Left ventricle myocardium inferior (tissue), 1 donor: ENCODE results near the gene SLC35A5. TPM values are rescaled to one million over a fixed set of nuclear protein-coding genes. Genes with fewer than 3 reads are reported as not detected.
A peak's percentile ranks its signal among the peaks of the same experiment; 100 is the strongest.
"Not testable (repeated sequence)": the region's sequence is repeated elsewhere in the genome, so short reads cannot be mapped to it uniquely, and the experiment has no call there.

Source experiments
- DNase-seq: peaks from one replicate; pipeline ENCODE4 v3.0.0-alpha.2; 2020
- H3K27ac ChIP-seq: fragments of 200-600 bp; replicated peaks from 2 replicates; pipeline ENCODE4 v1.8.0; 2021
- H3K27me3 ChIP-seq: fragments of 200-600 bp; 2 replicates; pipeline ENCODE4 v1.8.0; 2021; ENCODE audit warnings: low read depth
- H3K36me3 ChIP-seq: fragments of 200-600 bp; 2 replicates; pipeline ENCODE4 v1.8.0; 2021
- H3K4me1 ChIP-seq: fragments of 200-600 bp; 2 replicates; pipeline ENCODE4 v1.8.0; 2021
- H3K4me3 ChIP-seq: fragments of 200-600 bp; 2 replicates; pipeline ENCODE4 v1.8.0; 2021; ENCODE audit warnings: mild to moderate bottlenecking, moderate library complexity
- H3K9me3 ChIP-seq: fragments of 200-600 bp; replicated peaks from 2 replicates; pipeline ENCODE4 v1.8.0; 2021
- intact Hi-C: fragments of 100-400 bp; cut with micrococcal nuclease; formaldehyde crosslinking; loops from one replicate; pipeline ENCODE4 v1.11.0; 2022
- total RNA-seq: library from RNA; stranded (reverse); fragmentation: NEBNext Ultra II Directional; extraction: Animal tissue kit (Norgen Biotek cat#: 25700); gene quantifications from one replicate; pipeline ENCODE4 v1.2.1, GENCODE V29; 2021
- TF ChIP-seq, protein P1 (sequence below): fragments of 200-600 bp; IDR thresholded peaks from 2 replicates; pipeline ENCODE4 v1.8.0; 2021; ENCODE audit warnings: antibody characterized with exemption, mild to moderate bottlenecking, borderline replicate concordance
- donor health status: DM: no; HTN: yes; CAD: no; lungs with severe emphysema.

The SLC35A5 gene
- total RNA-seq, 1 donor from 2014 or later = 16.5 TPM

DNA sequence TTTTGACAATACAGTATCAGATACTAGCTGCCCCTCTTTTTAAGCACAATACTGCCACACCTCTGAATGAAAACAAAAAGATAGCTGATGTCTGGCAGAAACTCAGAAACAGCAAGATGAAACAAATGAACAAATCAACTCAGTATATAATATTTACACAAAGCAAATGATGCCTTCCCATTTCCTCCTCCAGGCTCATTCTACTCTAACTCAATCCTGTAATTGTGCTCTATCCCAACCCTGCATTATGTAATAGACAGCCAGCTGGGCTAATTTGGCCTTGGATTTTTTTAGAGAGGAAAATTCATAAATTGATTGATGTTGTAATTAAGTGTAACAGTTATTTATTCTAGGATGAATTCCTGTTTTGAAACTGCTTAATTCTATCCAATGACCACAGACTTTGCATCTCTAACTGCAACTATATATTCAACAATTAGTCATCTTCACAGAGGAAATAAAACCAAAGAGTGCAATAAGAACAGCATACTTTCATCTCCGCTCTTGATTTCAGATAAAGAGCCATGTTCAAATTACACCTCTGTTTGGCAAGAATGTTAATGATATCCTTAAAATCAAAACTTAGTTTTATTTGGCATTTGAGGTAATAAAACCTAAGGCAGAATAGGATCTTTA, 6.2 kb upstream of the SLC35A5 start:
- H3K27me3 ChIP-seq = no peaks in the 10 kb centered on the region
- H3K4me3 ChIP-seq = no peak overlapping the region
- intact Hi-C loops = no loop called here
- H3K36me3 ChIP-seq = peaks cover 10% of the 10 kb centered on the region
- H3K9me3 ChIP-seq = no peaks in the 10 kb centered on the region
- no peak for DNase-seq
- no peak overlapping the region for H3K27ac ChIP-seq
- TF ChIP-seq, protein P1, sequence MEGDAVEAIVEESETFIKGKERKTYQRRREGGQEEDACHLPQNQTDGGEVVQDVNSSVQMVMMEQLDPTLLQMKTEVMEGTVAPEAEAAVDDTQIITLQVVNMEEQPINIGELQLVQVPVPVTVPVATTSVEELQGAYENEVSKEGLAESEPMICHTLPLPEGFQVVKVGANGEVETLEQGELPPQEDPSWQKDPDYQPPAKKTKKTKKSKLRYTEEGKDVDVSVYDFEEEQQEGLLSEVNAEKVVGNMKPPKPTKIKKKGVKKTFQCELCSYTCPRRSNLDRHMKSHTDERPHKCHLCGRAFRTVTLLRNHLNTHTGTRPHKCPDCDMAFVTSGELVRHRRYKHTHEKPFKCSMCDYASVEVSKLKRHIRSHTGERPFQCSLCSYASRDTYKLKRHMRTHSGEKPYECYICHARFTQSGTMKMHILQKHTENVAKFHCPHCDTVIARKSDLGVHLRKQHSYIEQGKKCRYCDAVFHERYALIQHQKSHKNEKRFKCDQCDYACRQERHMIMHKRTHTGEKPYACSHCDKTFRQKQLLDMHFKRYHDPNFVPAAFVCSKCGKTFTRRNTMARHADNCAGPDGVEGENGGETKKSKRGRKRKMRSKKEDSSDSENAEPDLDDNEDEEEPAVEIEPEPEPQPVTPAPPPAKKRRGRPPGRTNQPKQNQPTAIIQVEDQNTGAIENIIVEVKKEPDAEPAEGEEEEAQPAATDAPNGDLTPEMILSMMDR = no peak
- peaks cover 45% of the 10 kb centered on the region for H3K4me1 ChIP-seq

GRCh38 chr3:112557976-112558375, 3.9 kb upstream of the SLC35A5 start:
- intact Hi-C loops = no loop called here
- no peaks in the 10 kb centered on the region for H3K27me3 ChIP-seq
- TF ChIP-seq, protein P1 = no peak
- peaks cover 54% of the 10 kb centered on the region for H3K4me1 ChIP-seq
- H3K4me3 ChIP-seq = no peak overlapping the region
- no peak for DNase-seq
- peaks cover 10% of the 10 kb centered on the region for H3K36me3 ChIP-seq
- H3K9me3 ChIP-seq = no peaks in the 10 kb centered on the region
- H3K27ac ChIP-seq = no peak overlapping the region

- Histone ChIP-seq H3K36me3 (peaks cover 12% of the 10 kb centered on the region), H3K9me3 (no peaks in the 10 kb centered on the region), H3K4me1 (peaks cover 57% of the 10 kb centered on the region), H3K27ac (peak overlapping the region; percentile 99), H3K27me3 (no peaks in the 10 kb centered on the region), H3K4me3 (peak overlapping the region; percentile 91)
- DNase-seq = no peak
- intact Hi-C loops = no loop called here
- TF ChIP-seq, protein P1 = no peak
These were observed 1.5 kb upstream of the SLC35A5 start for GRCh38 chr3:112560307-112560706.

GRCh38 chr3:112560721-112561483, 943 bp upstream of the SLC35A5 start:
- no peaks in the 10 kb centered on the region for H3K27me3 ChIP-seq
- peak overlapping the region; percentile 99 for H3K27ac ChIP-seq
- intact Hi-C loops = no loop called here

GRCh38 chr3:112561484-112561733, 436 bp upstream of the SLC35A5 start:
- Histone ChIP-seq H3K4me3 (peak overlapping the region; percentile 91), H3K4me1 (peaks cover 49% of the 10 kb centered on the region), H3K9me3 (no peaks in the 10 kb centered on the region), H3K27me3 (no peaks in the 10 kb centered on the region), H3K36me3 (peaks cover 13% of the 10 kb centered on the region), H3K27ac (peak overlapping the region; percentile 99)
- TF ChIP-seq, protein P1 = no peak
- intact Hi-C loops = no loop called here
- DNase-seq = no peak

More at GRCh38 chr3:112560721-112561483, 943 bp upstream of the SLC35A5 start:
- Histone ChIP-seq H3K36me3 (peaks cover 13% of the 10 kb centered on the region), H3K4me3 (peak overlapping the region; percentile 91), H3K4me1 (peaks cover 51% of the 10 kb centered on the region), H3K9me3 (no peaks in the 10 kb centered on the region)
- DNase-seq = peak; percentile 58
- TF ChIP-seq, protein P1 = no peak

GRCh38 chr3:112564247-112564939, 2.5 kb downstream of the SLC35A5 start:
- peaks cover 14% of the 10 kb centered on the region for H3K36me3 ChIP-seq
- DNase-seq, H3K9me3 ChIP-seq, H3K4me3 ChIP-seq, intact Hi-C loops, H3K27ac ChIP-seq, H3K27me3 ChIP-seq: not testable (repeated sequence)
- peaks cover 37% of the 10 kb centered on the region for H3K4me1 ChIP-seq
